GM23338 (cell line): ENCODE results near the gene PTPRN2. TPM values are rescaled to one million over a fixed set of nuclear protein-coding genes. Genes with fewer than 3 reads are reported as not detected.

Experiments
- ATAC-seq: fragments of 200-7000 bp; cut with Tn5 transposase; 3 replicates; pipeline ENCODE4 v1.9.1; 2020
- DNase-seq: peaks from one replicate; pipeline ENCODE4 v3.0.0-alpha.2; 2015; ENCODE audit warnings: low spot score
- H2AFZ ChIP-seq: fragments of 200-600 bp; sonication (generic); 2 replicates; pipeline ENCODE4 v1.8.0; 2016; ENCODE audit warnings: antibody characterized with exemption, mild to moderate bottlenecking, moderate library complexity
- H3F3A ChIP-seq: fragments of 200-600 bp; sonication (generic); replicated peaks from 2 replicates; pipeline ENCODE4 v1.8.0; 2017; ENCODE audit warnings: antibody characterized with exemption, mixed run types, low read depth
- H3K27ac ChIP-seq: fragments of 200-600 bp; sonication (generic); 2 replicates; pipeline ENCODE4 v1.6.1; 2016; ENCODE audit warnings: low read depth
- H3K27me3 ChIP-seq: fragments of 200-600 bp; sonication (generic); 2 replicates; pipeline ENCODE4 v1.8.0; 2016; ENCODE audit warnings: mild to moderate bottlenecking, mixed run types, moderate library complexity; ENCODE audit not compliant: insufficient read depth
- H3K36me3 ChIP-seq: fragments of 200-600 bp; sonication (generic); 2 replicates; pipeline ENCODE4 v1.8.0; 2016; ENCODE audit warnings: mild to moderate bottlenecking; ENCODE audit not compliant: insufficient read depth
- H3K4me1 ChIP-seq: fragments of 200-600 bp; sonication (generic); 2 replicates; pipeline ENCODE4 v1.8.0; 2016; ENCODE audit warnings: mild to moderate bottlenecking, moderate library complexity; ENCODE audit not compliant: insufficient read depth
- H3K4me2 ChIP-seq: fragments of 200-600 bp; sonication (generic); 2 replicates; pipeline ENCODE4 v1.7.1; 2017; ENCODE audit warnings: mixed run types
- H3K4me3 ChIP-seq: fragments of 200-600 bp; sonication (generic); 2 replicates; pipeline ENCODE4 v1.6.1; 2016; ENCODE audit warnings: mixed run types
- H3K79me2 ChIP-seq: fragments of 200-600 bp; sonication (generic); replicated peaks from 2 replicates; pipeline ENCODE4 v1.8.0; 2017; ENCODE audit warnings: mild to moderate bottlenecking; ENCODE audit not compliant: insufficient read depth
- H3K9me2 ChIP-seq: fragments of 200-600 bp; sonication (generic); 2 replicates; pipeline ENCODE4 v1.8.0; 2017; ENCODE audit not compliant: insufficient read depth
- H4K20me1 ChIP-seq: fragments of 200-600 bp; sonication (generic); replicated peaks from 2 replicates; pipeline ENCODE4 v1.8.0; 2017; ENCODE audit warnings: mild to moderate bottlenecking; ENCODE audit not compliant: insufficient read depth
- H3K27ac Mint-ChIP-seq: 2 replicates; pipeline ENCODE4 v1.8.0; 2020; ENCODE audit warnings: inconsistent platforms, mild to moderate bottlenecking, moderate library complexity, mixed read lengths
- H3K27me3 Mint-ChIP-seq: 3 replicates; pipeline ENCODE4 v1.8.0; 2022; ENCODE audit warnings: low read depth, mild to moderate bottlenecking, moderate library complexity, mixed read lengths, inconsistent platforms; ENCODE audit not compliant: insufficient read depth, poor library complexity
- H3K36me3 Mint-ChIP-seq: 3 replicates; pipeline ENCODE4 v1.8.0; 2021; ENCODE audit warnings: low read depth, mild to moderate bottlenecking, inconsistent platforms, moderate library complexity, mixed read lengths
- H3K4me1 Mint-ChIP-seq: 3 replicates; pipeline ENCODE4 v1.8.0; 2020; ENCODE audit warnings: mild to moderate bottlenecking, inconsistent platforms, mixed read lengths
- H3K4me3 Mint-ChIP-seq: 3 replicates; pipeline ENCODE4 v1.8.0; 2021; ENCODE audit warnings: moderate library complexity, mild to moderate bottlenecking, inconsistent platforms, mixed read lengths
- H3K9me3 Mint-ChIP-seq: 3 replicates; pipeline ENCODE4 v1.8.0; 2020; ENCODE audit warnings: moderate library complexity, mild to moderate bottlenecking, inconsistent platforms, mixed read lengths
- CREB1 ChIP-seq: fragments of 250-450 bp; sonication (Bioruptor Pico); IDR thresholded peaks from 2 replicates; pipeline ENCODE4 v1.5.0; 2020; ENCODE audit warnings: low read depth, mild to moderate bottlenecking, moderate library complexity
- EZH2phosphoT487 ChIP-seq: fragments of 200-600 bp; sonication (generic); IDR thresholded peaks from one replicate; pipeline ENCODE4 v1.8.1; 2018; ENCODE audit warnings: antibody characterized with exemption; ENCODE audit not compliant: unreplicated experiment
- NANOG ChIP-seq: IDR thresholded peaks from 2 replicates; pipeline ENCODE4 v1.6.1; 2016; ENCODE audit warnings: antibody characterized with exemption, borderline replicate concordance
- REST ChIP-seq: IDR thresholded peaks from one replicate; pipeline ENCODE4 v1.6.1; 2018; ENCODE audit warnings: antibody characterized with exemption; ENCODE audit not compliant: unreplicated experiment
- ZNF114 ChIP-seq: fragments of 250-450 bp; sonication (Bioruptor Pico); IDR thresholded peaks from 2 replicates; pipeline ENCODE4 v1.5.0; 2020; ENCODE audit warnings: mild to moderate bottlenecking, moderate library complexity
- polyA plus RNA-seq: library from polyadenylated mRNA; unstranded; fragments of >200 nt; fragmentation: Nextera tagmentation; extraction: Ambion mirVana; gene quantifications from 2 replicates; pipeline ENCODE4 v1.2.1, GENCODE V29; 2016
- total RNA-seq: library from RNA; depleted of rRNA; stranded (reverse); fragments of >200 nt; shearing (Covaris generic); gene quantifications from 2 replicates; pipeline ENCODE4 v1.2.3, GENCODE V29; 2014
- TF ChIP-seq, protein P1 (sequence below), 2 experiments: fragments of 200-600 bp in 1 of 2; sonication (generic) in 1 of 2; conservative IDR thresholded peaks; 2 replicates each; pipeline versions ENCODE4 v1.5.1 to v1.6.1; 2016 to 2017; ENCODE audit warnings: antibody characterized with exemption in 2 of 2, low read depth in 2 of 2, mild to moderate bottlenecking in 2 of 2, moderate library complexity in 1 of 2
- TF ChIP-seq, protein P2 (sequence below): IDR thresholded peaks from 2 replicates; pipeline ENCODE4 v1.6.1; 2016; ENCODE audit warnings: antibody characterized with exemption

PTPRN2 gene
- total and polyA plus RNA-seq, 2 experiments from 2014 or later: 0.87 to 4.0 TPM

DNA sequence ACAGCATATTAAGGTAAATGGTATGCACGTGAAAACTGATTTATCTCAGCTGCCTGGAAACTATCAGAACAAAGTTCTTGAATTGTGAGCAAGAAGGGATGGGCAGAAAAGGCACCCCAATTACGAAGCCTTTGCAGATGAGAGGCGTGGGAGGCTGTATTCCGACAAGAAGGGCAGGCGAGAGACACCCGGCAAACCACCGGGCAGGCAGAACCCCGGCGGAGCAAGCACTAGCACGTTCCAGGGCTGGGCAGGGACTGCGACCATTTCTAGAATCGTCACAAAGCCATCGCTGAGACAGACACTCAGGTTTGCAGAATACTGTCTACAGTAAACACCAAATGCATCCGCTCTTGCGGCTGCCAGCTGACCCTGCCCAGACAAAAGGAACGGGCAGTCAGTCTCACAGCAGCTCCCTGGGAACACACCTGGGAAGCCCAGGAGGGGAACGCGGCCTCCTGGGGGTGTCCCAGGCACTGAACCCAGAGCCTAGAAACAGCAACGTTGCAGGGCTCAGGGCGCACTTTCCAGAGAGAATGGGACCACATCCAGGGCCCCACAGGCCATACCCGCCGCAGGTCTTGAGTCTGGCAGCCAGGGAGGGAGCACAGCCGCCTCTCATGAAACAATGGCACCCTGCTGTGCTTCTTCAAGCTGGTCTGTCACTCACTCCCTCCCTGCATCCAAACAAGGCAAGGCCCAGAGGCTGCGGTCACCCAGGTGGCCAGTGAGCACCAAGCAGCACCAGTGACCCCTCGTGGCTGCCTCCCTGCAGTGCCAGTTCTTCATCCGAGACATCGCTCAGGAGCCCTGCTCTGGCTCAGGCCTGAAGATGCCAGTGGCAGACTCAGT, 261.9 kb downstream of the PTPRN2 start:
- peaks cover 5% of the 10 kb centered on the region for H3K27me3 Mint-ChIP-seq
- Histone ChIP-seq H3K9me2 (no peaks in the 10 kb centered on the region), H3K79me2 (no peaks in the 10 kb centered on the region), H3K4me2 (no peak overlapping the region), H3K4me1 (no peaks in the 10 kb centered on the region), H3K4me3 (no peak overlapping the region), H3K27me3 (no peaks in the 10 kb centered on the region), H4K20me1 (no peaks in the 10 kb centered on the region), H3K27ac (no peak overlapping the region), H3F3A (peaks cover 11% of the 10 kb centered on the region), H2AFZ (no peak overlapping the region), H3K36me3 (no peaks in the 10 kb centered on the region)
- H3K4me3 Mint-ChIP-seq: no peak overlapping the region
- H3K4me1 Mint-ChIP-seq: no peaks in the 10 kb centered on the region
- ATAC-seq (peak; percentile 76), DNase-seq (peak; percentile 74)
- no peak overlapping the region for H3K27ac Mint-ChIP-seq
- TF ChIP-seq ZNF114 (CRISPR knock-in tag): no peak
- TF ChIP-seq, protein P1, sequence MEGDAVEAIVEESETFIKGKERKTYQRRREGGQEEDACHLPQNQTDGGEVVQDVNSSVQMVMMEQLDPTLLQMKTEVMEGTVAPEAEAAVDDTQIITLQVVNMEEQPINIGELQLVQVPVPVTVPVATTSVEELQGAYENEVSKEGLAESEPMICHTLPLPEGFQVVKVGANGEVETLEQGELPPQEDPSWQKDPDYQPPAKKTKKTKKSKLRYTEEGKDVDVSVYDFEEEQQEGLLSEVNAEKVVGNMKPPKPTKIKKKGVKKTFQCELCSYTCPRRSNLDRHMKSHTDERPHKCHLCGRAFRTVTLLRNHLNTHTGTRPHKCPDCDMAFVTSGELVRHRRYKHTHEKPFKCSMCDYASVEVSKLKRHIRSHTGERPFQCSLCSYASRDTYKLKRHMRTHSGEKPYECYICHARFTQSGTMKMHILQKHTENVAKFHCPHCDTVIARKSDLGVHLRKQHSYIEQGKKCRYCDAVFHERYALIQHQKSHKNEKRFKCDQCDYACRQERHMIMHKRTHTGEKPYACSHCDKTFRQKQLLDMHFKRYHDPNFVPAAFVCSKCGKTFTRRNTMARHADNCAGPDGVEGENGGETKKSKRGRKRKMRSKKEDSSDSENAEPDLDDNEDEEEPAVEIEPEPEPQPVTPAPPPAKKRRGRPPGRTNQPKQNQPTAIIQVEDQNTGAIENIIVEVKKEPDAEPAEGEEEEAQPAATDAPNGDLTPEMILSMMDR (conservative IDR thresholded peaks at IDR 0.05; ENCODE audit: low read depth in 2 of 2): peak; percentile 18 to 59; a peak in 3 of 4 replicates
- peaks cover 63% of the 10 kb centered on the region for H3K36me3 Mint-ChIP-seq
- H3K9me3 Mint-ChIP-seq: peaks cover 94% of the 10 kb centered on the region

- Mint-ChIP-seq H3K4me1 (no peaks in the 10 kb centered on the region), H3K27me3 (peaks cover 3% of the 10 kb centered on the region), H3K4me3 (no peak overlapping the region), H3K9me3 (peaks cover 99% of the 10 kb centered on the region), H3K27ac (no peak overlapping the region), H3K36me3 (peaks cover 67% of the 10 kb centered on the region)
- H3F3A ChIP-seq: peaks cover 11% of the 10 kb centered on the region
- H4K20me1 ChIP-seq: no peaks in the 10 kb centered on the region
- H3K4me1 ChIP-seq: no peaks in the 10 kb centered on the region
- no peak overlapping the region for H3K27ac ChIP-seq
- H3K27me3 ChIP-seq: no peaks in the 10 kb centered on the region
- DNase-seq: no peak
- no peaks in the 10 kb centered on the region for H3K9me2 ChIP-seq
- no peaks in the 10 kb centered on the region for H3K79me2 ChIP-seq
- no peak overlapping the region for H2AFZ ChIP-seq
- no peak for ATAC-seq
- no peak overlapping the region for H3K4me2 ChIP-seq
- H3K36me3 ChIP-seq: no peaks in the 10 kb centered on the region
- no peak overlapping the region for H3K4me3 ChIP-seq
- TF ChIP-seq EZH2phosphoT487: no peak
- TF ChIP-seq, protein P1 (conservative IDR thresholded peaks at IDR 0.05; ENCODE audit: low read depth in 2 of 2): no peak
- TF ChIP-seq REST: no peak
- no peak for TF ChIP-seq NANOG
- TF ChIP-seq CREB1: no peak
- TF ChIP-seq, protein P2, sequence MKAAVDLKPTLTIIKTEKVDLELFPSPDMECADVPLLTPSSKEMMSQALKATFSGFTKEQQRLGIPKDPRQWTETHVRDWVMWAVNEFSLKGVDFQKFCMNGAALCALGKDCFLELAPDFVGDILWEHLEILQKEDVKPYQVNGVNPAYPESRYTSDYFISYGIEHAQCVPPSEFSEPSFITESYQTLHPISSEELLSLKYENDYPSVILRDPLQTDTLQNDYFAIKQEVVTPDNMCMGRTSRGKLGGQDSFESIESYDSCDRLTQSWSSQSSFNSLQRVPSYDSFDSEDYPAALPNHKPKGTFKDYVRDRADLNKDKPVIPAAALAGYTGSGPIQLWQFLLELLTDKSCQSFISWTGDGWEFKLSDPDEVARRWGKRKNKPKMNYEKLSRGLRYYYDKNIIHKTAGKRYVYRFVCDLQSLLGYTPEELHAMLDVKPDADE: no peak
- no peak for TF ChIP-seq ZNF114 (CRISPR knock-in tag)
Measured at GRCh38 chr7:158324397-158325360, 262.9 kb downstream of the PTPRN2 start.
